ENCODE measurements around the gene CELA1. TPM values are rescaled to one million over a fixed set of nuclear protein-coding genes. Genes with fewer than 3 reads are reported as not detected.
"Not testable (repeated sequence)": the region's sequence is repeated elsewhere in the genome, so short reads cannot be mapped to it uniquely, and the experiment has no call there.

CELA1 gene
- total RNA-seq, 1 experiment from 2014 or later, result not detected

DNA sequence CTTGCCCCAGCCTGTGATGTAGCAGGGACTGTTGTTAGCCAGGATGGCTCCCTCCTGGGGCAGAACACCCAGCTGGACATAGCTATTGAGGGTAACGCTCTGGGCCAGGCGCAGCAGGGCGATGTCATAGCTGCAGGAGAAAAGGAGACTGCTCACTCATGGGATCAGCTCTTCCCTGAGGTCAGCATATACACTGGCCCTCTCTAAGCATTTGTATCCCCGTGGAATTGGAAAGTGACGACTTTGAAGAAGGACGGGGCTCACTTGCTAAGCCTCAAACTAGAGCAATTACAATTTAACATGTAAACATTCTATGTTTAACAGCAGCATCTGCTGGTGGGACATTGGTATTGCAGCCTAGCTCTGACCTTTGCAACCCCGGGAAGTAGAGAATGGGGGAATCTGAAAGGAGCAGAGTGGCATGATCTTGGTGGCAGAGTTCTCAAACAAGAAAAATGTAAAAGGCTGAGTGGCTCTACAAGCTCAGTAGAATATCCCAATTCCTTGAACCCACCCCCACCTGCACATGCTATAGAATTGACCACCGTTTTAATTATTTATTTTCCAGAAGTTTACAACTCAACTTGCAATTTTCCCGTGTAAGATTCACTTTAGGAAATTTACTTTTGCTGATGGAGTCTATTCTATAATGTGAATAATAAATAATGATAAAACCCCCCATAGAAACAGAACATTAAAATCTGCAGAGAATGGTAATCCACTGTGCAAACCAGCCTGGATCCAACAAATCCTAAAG, 5.0 kb downstream of the CELA1 start:
- CTCF ChIA-PET, result interaction anchor here (0.7 to 2.5 kb wide), 12 partner anchors 9 to 837 kb away, joined by 3 to 27 read pairs (median 4); partner anchors contain the start of genes DAZAP2, DIP2B, POU6F1 and SMAGP
- DNase-seq, result peak; percentile 54
- Mint-ChIP-seq H3K4me1 (ENCODE audit: low read depth, unreplicated experiment) (peaks cover 12% of the 10 kb centered on the region), H3K27ac (ENCODE audit: unreplicated experiment) (no peak overlapping the region), H3K4me3 (ENCODE audit: low read depth, unreplicated experiment) (no peak overlapping the region), H3K9me3 (ENCODE audit: low read depth, unreplicated experiment) (no peaks in the 10 kb centered on the region), H3K27me3 (ENCODE audit: unreplicated experiment) (no peaks in the 10 kb centered on the region), H3K36me3 (ENCODE audit: insufficient read depth, unreplicated experiment) (no peaks in the 10 kb centered on the region)
- no TSS peak for BruUV-seq (replicated peaks)
- TF ChIP-seq, protein P1, sequence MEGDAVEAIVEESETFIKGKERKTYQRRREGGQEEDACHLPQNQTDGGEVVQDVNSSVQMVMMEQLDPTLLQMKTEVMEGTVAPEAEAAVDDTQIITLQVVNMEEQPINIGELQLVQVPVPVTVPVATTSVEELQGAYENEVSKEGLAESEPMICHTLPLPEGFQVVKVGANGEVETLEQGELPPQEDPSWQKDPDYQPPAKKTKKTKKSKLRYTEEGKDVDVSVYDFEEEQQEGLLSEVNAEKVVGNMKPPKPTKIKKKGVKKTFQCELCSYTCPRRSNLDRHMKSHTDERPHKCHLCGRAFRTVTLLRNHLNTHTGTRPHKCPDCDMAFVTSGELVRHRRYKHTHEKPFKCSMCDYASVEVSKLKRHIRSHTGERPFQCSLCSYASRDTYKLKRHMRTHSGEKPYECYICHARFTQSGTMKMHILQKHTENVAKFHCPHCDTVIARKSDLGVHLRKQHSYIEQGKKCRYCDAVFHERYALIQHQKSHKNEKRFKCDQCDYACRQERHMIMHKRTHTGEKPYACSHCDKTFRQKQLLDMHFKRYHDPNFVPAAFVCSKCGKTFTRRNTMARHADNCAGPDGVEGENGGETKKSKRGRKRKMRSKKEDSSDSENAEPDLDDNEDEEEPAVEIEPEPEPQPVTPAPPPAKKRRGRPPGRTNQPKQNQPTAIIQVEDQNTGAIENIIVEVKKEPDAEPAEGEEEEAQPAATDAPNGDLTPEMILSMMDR (IDR thresholded peaks at IDR 0.05; ENCODE audit: unreplicated experiment), result peak; percentile 81
- intact Hi-C loops (cut with micrococcal nuclease; ENCODE audit: unreplicated experiment), result loop anchor here (1.0 to 2.0 kb wide), 2 partner anchors 73 to 79 kb away; no protein-coding TSS in a partner anchor

DNA sequence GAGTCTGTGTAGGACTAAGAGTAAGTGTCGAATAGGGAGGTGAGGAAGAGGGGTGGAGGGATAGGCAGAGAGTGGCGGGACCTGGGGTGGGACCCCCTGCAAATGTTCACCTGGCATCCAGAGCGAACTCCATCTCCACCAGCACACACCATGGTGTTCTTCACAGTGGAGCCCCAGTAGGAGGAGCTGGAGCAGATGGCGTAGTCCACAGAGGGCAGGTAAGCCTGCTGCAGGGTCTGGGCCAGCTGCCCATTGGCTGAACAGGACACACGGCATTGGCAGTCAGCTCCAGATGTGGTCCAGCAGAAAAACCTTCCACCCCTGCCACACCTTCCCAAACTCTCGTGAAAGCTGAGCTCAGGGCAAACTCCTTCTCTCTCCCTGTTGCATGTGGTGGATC, 6.7 kb downstream of the CELA1 start:
- BruUV-seq (replicated peaks), result no TSS peak
- no peak for DNase-seq
- Mint-ChIP-seq H3K27ac (ENCODE audit: unreplicated experiment) (no peak overlapping the region), H3K36me3 (ENCODE audit: insufficient read depth, unreplicated experiment) (no peaks in the 10 kb centered on the region), H3K4me1 (ENCODE audit: low read depth, unreplicated experiment) (no peaks in the 10 kb centered on the region), H3K27me3 (ENCODE audit: unreplicated experiment) (no peaks in the 10 kb centered on the region), H3K9me3 (ENCODE audit: low read depth, unreplicated experiment) (no peaks in the 10 kb centered on the region), H3K4me3 (ENCODE audit: low read depth, unreplicated experiment) (no peak overlapping the region)
- TF ChIP-seq, protein P1 (IDR thresholded peaks at IDR 0.05; ENCODE audit: unreplicated experiment), result no peak
- CTCF ChIA-PET, result interaction anchor here (1.9 kb wide), 1 partner anchor 69 kb away, joined by 4 read pairs; the partner anchor contains the start of gene SMAGP
- intact Hi-C loops (cut with micrococcal nuclease; ENCODE audit: unreplicated experiment), result loop anchor here (2.0 kb wide), 1 partner anchor 71 kb away; no protein-coding TSS in a partner anchor

DNA sequence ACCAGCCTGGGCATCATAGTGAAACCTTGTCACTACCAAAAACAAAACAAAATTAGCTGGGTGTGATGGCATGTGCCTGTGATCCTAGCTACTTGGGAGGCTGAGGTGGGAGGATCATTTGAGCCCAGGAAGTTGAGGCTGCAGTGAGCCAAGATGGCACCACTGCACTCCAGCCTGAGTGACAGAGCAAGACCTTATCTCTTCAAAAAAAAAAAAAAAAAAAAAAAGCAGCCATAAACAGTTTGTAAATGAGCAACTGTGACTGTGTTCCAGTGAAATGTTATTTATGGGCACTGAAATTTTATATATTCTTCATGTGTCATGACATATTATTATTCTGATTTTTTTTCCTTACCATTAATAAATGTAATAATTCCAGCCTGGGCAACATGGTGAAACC, 9.1 kb downstream of the CELA1 start:
- H3K36me3 Mint-ChIP-seq (ENCODE audit: insufficient read depth, unreplicated experiment); H3K4me3 Mint-ChIP-seq (ENCODE audit: low read depth, unreplicated experiment); DNase-seq; BruUV-seq (replicated peaks); H3K27ac Mint-ChIP-seq (ENCODE audit: unreplicated experiment); H3K27me3 Mint-ChIP-seq (ENCODE audit: unreplicated experiment); H3K4me1 Mint-ChIP-seq (ENCODE audit: low read depth, unreplicated experiment); H3K9me3 Mint-ChIP-seq (ENCODE audit: low read depth, unreplicated experiment); intact Hi-C loops (cut with micrococcal nuclease; ENCODE audit: unreplicated experiment): not testable (repeated sequence)
- CTCF ChIA-PET, result interaction anchor here (0.7 kb wide), 2 partner anchors 41 to 266 kb away, joined by 3 to 6 read pairs; no protein-coding TSS in a partner anchor

DNA sequence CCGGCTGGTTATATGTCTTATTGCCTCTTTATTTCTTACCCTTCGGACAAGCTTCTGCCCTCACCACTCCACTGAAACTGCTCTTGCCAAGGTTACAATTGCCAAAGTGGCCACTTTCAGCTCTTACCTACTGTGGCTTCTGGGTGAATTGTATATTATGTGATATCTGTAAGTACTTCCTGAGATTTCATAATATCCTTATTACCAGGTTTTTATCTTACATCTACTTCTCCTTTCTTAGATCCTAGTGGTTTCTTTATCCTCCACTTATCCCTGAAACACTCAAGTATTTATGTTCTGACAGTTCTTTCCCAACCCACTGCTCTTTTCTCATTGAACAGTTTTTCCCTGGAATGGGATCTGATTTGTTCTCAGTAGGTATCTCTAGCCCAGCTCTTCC, 10.5 kb downstream of the CELA1 start:
- Mint-ChIP-seq H3K27ac (ENCODE audit: unreplicated experiment) (no peak overlapping the region), H3K9me3 (ENCODE audit: low read depth, unreplicated experiment) (no peaks in the 10 kb centered on the region), H3K36me3 (ENCODE audit: insufficient read depth, unreplicated experiment) (no peaks in the 10 kb centered on the region), H3K27me3 (ENCODE audit: unreplicated experiment) (no peaks in the 10 kb centered on the region), H3K4me3 (ENCODE audit: low read depth, unreplicated experiment) (no peak overlapping the region), H3K4me1 (ENCODE audit: low read depth, unreplicated experiment) (no peaks in the 10 kb centered on the region)
- CTCF ChIA-PET, result no interaction called here
- DNase-seq, result no peak
- no TSS peak for BruUV-seq (replicated peaks)
- intact Hi-C loops (cut with micrococcal nuclease; ENCODE audit: unreplicated experiment), result no loop called here
- TF ChIP-seq, protein P1 (IDR thresholded peaks at IDR 0.05; ENCODE audit: unreplicated experiment), result no peak

DNA sequence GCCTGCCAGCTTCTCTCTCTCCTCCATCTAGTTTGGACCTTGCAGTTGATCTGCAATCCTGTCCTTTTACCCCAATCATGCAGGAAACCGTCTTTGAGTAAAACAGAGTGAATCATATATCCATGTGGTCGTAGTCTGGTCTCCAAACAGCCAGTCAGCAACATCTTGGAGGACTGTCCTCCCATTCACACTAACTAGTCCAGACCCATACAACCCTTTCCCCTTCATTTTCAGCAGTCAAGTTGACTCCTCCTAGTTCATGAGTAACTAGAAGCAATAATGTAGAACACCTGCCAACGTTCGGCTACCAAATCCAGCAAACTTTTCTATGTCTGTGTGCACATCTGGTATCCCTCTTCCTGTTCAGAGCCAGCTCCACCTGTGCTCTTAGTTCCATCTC, 11.7 kb downstream of the CELA1 start:
- DNase-seq, result no peak
- intact Hi-C loops (cut with micrococcal nuclease; ENCODE audit: unreplicated experiment), result no loop called here
- H3K27me3 Mint-ChIP-seq (ENCODE audit: unreplicated experiment), result no peaks in the 10 kb centered on the region
- H3K36me3 Mint-ChIP-seq (ENCODE audit: insufficient read depth, unreplicated experiment), result no peaks in the 10 kb centered on the region
- H3K27ac Mint-ChIP-seq (ENCODE audit: unreplicated experiment), result no peak overlapping the region
- TF ChIP-seq, protein P1 (IDR thresholded peaks at IDR 0.05; ENCODE audit: unreplicated experiment), result no peak
- H3K4me1 Mint-ChIP-seq (ENCODE audit: low read depth, unreplicated experiment), result no peaks in the 10 kb centered on the region
- CTCF ChIA-PET, result interaction anchor here (0.7 kb wide), 1 partner anchor 102 kb away, joined by 3 read pairs; no protein-coding TSS in a partner anchor
- H3K4me3 Mint-ChIP-seq (ENCODE audit: low read depth, unreplicated experiment), result no peak overlapping the region
- H3K9me3 Mint-ChIP-seq (ENCODE audit: low read depth, unreplicated experiment), result no peaks in the 10 kb centered on the region
- BruUV-seq (replicated peaks), result no TSS peak
